ENCODE results near the gene TSPAN12.
"Not testable (repeated sequence)": the region's sequence is repeated elsewhere in the genome, so short reads cannot be mapped to it uniquely, and the experiment has no call there.

GRCh38 chr7:120780451-120780850 lies 77.5 kb downstream of the TSPAN12 start:
- TF ChIP-seq SIN3A (IDR thresholded peaks at IDR 0.05; ENCODE audit: borderline replicate concordance, insufficient read depth, low read depth, low read length); CTCF (IDR thresholded peaks at IDR 0.05); POLR2AphosphoS5 (IDR thresholded peaks at IDR 0.05; ENCODE audit: low read depth, low read length); TCF7L2 (IDR thresholded peaks at IDR 0.05; ENCODE audit: low read depth, low read length); REST (IDR thresholded peaks at IDR 0.05; ENCODE audit: insufficient read depth in 1 of 2, low read depth in 2 of 2, low read length in 1 of 2): not testable (repeated sequence)
